ENCODE data around the gene CCNY.

The CCNY gene

GRCh38 chr10:35581655-35582054 lies 245.3 kb downstream of the CCNY start:
- H4K91ac ChIP-seq (ENCODE audit: low read length), result no peak overlapping the region
- no peak overlapping the region for H2BK15ac ChIP-seq (ENCODE audit: low read depth, poor library complexity, severe bottlenecking)
- peaks cover 0 to 2% of the 10 kb centered on the region in 2 experiments for H3K36me3 ChIP-seq (ENCODE audit: control insufficient read depth in 1 of 2, insufficient read depth in 2 of 2, low read depth in 1 of 2, low read length in 2 of 2)
- H2BK5ac ChIP-seq (ENCODE audit: low read depth, low read length, poor library complexity, severe bottlenecking), result no peak overlapping the region
- no peaks in the 10 kb centered on the region for H3K9me3 ChIP-seq (ENCODE audit: control insufficient read depth, low read length)
- H3K14ac ChIP-seq (ENCODE audit: low read length in 2 of 2), result no peak overlapping the region
- H3K23ac ChIP-seq (ENCODE audit: low read length in 2 of 2), result no peak overlapping the region
- 97% methylated on average over 4 of the region's 6 CpGs for WGBS
- no peak overlapping the region for H3K4ac ChIP-seq (ENCODE audit: low read depth in 1 of 2, low read length in 2 of 2)
- no peak overlapping the region for H2BK120ac ChIP-seq (ENCODE audit: low read depth, low read length)
- no peak overlapping the region for H2BK12ac ChIP-seq (ENCODE audit: low read length in 2 of 2)
- no peaks in the 10 kb centered on the region for H3K79me1 ChIP-seq (replicated peaks; ENCODE audit: low read length, poor library complexity, severe bottlenecking)
- no peak overlapping the region for H4K8ac ChIP-seq (ENCODE audit: low read length)
- no peaks in the 10 kb centered on the region for H3K4me1 ChIP-seq (ENCODE audit: control insufficient read depth, insufficient read depth, low read depth, low read length)
- H2AFZ ChIP-seq (ENCODE audit: low read depth, low read length), result no peak overlapping the region
- H3K27me3 ChIP-seq (ENCODE audit: control insufficient read depth in 1 of 2, insufficient read depth in 1 of 2, low read length in 2 of 2), result peaks cover 0 to 28% of the 10 kb centered on the region in 2 experiments
- DNase-seq, result no peak
- no peak overlapping the region for H2AK5ac ChIP-seq (ENCODE audit: low read length, severe bottlenecking)
- no peak overlapping the region for H3K9ac ChIP-seq (ENCODE audit: low read length)
- H3K4me2 ChIP-seq (ENCODE audit: low read length, poor library complexity, severe bottlenecking), result no peak overlapping the region
- no peak overlapping the region for H3K27ac ChIP-seq (ENCODE audit: low read length, poor library complexity, severe bottlenecking)
- no peak overlapping the region for H3K4me3 ChIP-seq (ENCODE audit: insufficient read depth in 1 of 2, low read depth in 1 of 2, low read length in 2 of 2)
- no peak overlapping the region for H3K18ac ChIP-seq (ENCODE audit: low read depth in 1 of 2, low read length in 2 of 2)

DNA sequence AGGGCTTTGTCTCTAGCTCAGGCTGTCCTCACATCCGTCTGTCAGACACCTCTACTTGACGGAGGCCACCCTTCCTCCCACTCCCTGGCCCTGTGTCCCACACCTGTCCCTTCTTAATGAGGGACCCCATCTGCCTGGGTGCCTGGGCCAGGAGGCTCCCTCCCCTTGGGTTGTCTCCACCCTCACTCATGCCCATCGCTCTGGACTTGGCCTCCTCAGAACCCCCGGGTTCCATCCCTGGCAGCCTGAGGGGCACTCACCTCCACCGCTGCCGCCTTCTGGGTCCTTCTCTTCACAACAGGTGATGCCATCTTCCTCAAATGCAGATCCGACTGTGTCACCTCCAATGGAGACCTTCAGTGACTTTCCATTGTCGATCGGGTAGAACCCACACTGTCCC lies 248.6 kb downstream of the CCNY start:
- H3K23ac ChIP-seq (ENCODE audit: low read length in 2 of 2), result no peak overlapping the region
- no peak overlapping the region for H2AK5ac ChIP-seq (ENCODE audit: low read length, severe bottlenecking)
- no peaks in the 10 kb centered on the region for H3K36me3 ChIP-seq (ENCODE audit: control insufficient read depth in 1 of 2, insufficient read depth in 2 of 2, low read depth in 1 of 2, low read length in 2 of 2)
- H3K27me3 ChIP-seq (ENCODE audit: control insufficient read depth in 1 of 2, insufficient read depth in 1 of 2, low read length in 2 of 2), result peaks cover 0 to 52% of the 10 kb centered on the region in 2 experiments
- no peak for DNase-seq
- H2BK5ac ChIP-seq (ENCODE audit: low read depth, low read length, poor library complexity, severe bottlenecking), result no peak overlapping the region
- H2BK15ac ChIP-seq (ENCODE audit: low read depth, poor library complexity, severe bottlenecking), result no peak overlapping the region
- H3K18ac ChIP-seq (ENCODE audit: low read depth in 1 of 2, low read length in 2 of 2), result no peak overlapping the region
- H3K4me1 ChIP-seq (ENCODE audit: control insufficient read depth, insufficient read depth, low read depth, low read length), result no peaks in the 10 kb centered on the region
- H3K4ac ChIP-seq (ENCODE audit: low read depth in 1 of 2, low read length in 2 of 2), result no peak overlapping the region
- H4K91ac ChIP-seq (ENCODE audit: low read length), result no peak overlapping the region
- 96% methylated on average over 9 of the region's 9 CpGs for WGBS
- no peak overlapping the region for H3K27ac ChIP-seq (ENCODE audit: low read length, poor library complexity, severe bottlenecking)
- no peak overlapping the region for H3K4me2 ChIP-seq (ENCODE audit: low read length, poor library complexity, severe bottlenecking)
- H2BK120ac ChIP-seq (ENCODE audit: low read depth, low read length), result no peak overlapping the region
- H3K14ac ChIP-seq (ENCODE audit: low read length in 2 of 2), result no peak overlapping the region
- H2AFZ ChIP-seq (ENCODE audit: low read depth, low read length), result no peak overlapping the region
- no peak overlapping the region for H3K9ac ChIP-seq (ENCODE audit: low read length)
- H3K4me3 ChIP-seq (ENCODE audit: insufficient read depth in 1 of 2, low read depth in 1 of 2, low read length in 2 of 2), result no peak overlapping the region
- H4K8ac ChIP-seq (ENCODE audit: low read length), result no peak overlapping the region
- H3K79me1 ChIP-seq (replicated peaks; ENCODE audit: low read length, poor library complexity, severe bottlenecking), result no peaks in the 10 kb centered on the region
- H3K9me3 ChIP-seq (ENCODE audit: control insufficient read depth, low read length), result no peaks in the 10 kb centered on the region
- H2BK12ac ChIP-seq (ENCODE audit: low read length in 2 of 2), result no peak overlapping the region

DNA sequence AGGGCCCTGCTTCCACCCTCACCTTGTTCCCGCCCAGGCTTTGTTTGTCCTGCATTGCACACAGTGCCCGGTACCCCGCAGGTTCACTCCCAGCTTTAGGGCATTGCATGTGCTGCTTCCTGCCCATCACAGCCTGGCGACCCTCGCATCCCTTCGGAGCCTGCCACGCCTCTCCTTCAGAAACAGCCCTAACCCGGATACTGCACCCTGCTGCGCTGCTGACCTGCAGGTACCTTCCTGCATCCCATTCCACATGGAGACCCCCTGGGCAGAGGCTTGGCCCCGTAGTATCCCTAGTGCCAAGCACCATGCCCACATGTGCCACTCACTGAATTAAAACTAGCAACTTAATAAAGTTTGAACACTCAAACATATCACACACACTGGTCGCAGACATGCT lies 249.0 kb downstream of the CCNY start:
- Histone ChIP-seq H3K4ac (ENCODE audit: low read depth in 1 of 2, low read length in 2 of 2) (no peak overlapping the region), H3K4me3 (ENCODE audit: insufficient read depth in 1 of 2, low read depth in 1 of 2, low read length in 2 of 2) (no peak overlapping the region), H3K36me3 (ENCODE audit: control insufficient read depth in 1 of 2, insufficient read depth in 2 of 2, low read depth in 1 of 2, low read length in 2 of 2) (no peaks in the 10 kb centered on the region), H4K91ac (ENCODE audit: low read length) (no peak overlapping the region), H3K79me1 (replicated peaks; ENCODE audit: low read length, poor library complexity, severe bottlenecking) (no peaks in the 10 kb centered on the region), H3K4me2 (ENCODE audit: low read length, poor library complexity, severe bottlenecking) (no peak overlapping the region), H3K18ac (ENCODE audit: low read depth in 1 of 2, low read length in 2 of 2) (no peak overlapping the region), H2AFZ (ENCODE audit: low read depth, low read length) (no peak overlapping the region), H3K27ac (ENCODE audit: low read length, poor library complexity, severe bottlenecking) (no peak overlapping the region), H3K23ac (ENCODE audit: low read length in 2 of 2) (no peak overlapping the region), H3K9me3 (ENCODE audit: control insufficient read depth, low read length) (no peaks in the 10 kb centered on the region), H2AK5ac (ENCODE audit: low read length, severe bottlenecking) (no peak overlapping the region), H2BK120ac (ENCODE audit: low read depth, low read length) (no peak overlapping the region), H3K4me1 (ENCODE audit: control insufficient read depth, insufficient read depth, low read depth, low read length) (no peaks in the 10 kb centered on the region), H2BK12ac (ENCODE audit: low read length in 2 of 2) (no peak overlapping the region), H3K27me3 (ENCODE audit: control insufficient read depth in 1 of 2, insufficient read depth in 1 of 2, low read length in 2 of 2) (peaks cover 0 to 48% of the 10 kb centered on the region in 2 experiments), H4K8ac (ENCODE audit: low read length) (no peak overlapping the region), H3K9ac (ENCODE audit: low read length) (no peak overlapping the region), H2BK5ac (ENCODE audit: low read depth, low read length, poor library complexity, severe bottlenecking) (no peak overlapping the region), H2BK15ac (ENCODE audit: low read depth, poor library complexity, severe bottlenecking) (no peak overlapping the region), H3K14ac (ENCODE audit: low read length in 2 of 2) (no peak overlapping the region)
- DNase-seq, result no peak
- WGBS, result 93% methylated on average over 11 of the region's 11 CpGs

DNA sequence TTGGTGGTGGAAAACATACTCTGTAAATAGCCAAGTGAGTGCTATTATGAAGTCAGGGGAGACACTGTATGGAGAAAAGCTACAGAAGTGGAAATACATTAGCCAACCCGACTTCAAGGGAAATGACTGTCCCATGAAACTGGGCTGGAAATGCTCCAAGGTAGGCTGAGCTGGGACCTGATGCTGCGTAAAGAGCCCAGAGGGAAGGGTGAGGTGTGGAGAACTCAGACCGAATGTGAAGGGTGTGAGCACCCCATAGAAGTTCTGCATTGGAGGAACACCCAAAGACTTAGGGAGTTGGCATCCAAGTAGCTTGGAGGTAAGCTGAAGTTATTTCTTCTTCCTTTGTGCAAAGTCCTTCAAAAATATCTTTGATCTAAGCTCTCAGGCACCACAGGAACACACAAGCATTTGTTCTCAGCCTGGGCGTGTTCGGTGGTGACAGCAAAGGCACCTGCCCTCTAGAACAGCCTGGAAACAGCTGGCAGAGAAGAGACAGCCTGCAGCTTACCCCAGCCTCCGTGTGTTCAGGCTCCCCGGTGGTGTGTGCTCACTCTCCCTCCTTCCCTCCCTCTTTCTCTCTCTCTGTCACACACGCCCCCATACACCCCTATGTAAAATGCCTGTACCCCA lies 249.7 kb downstream of the CCNY start:
- Histone ChIP-seq H3K4me3 (ENCODE audit: insufficient read depth in 1 of 2, low read depth in 1 of 2, low read length in 2 of 2) (no peak overlapping the region), H3K4me2 (ENCODE audit: low read length, poor library complexity, severe bottlenecking) (no peak overlapping the region), H4K91ac (ENCODE audit: low read length) (no peak overlapping the region), H3K9ac (ENCODE audit: low read length) (no peak overlapping the region), H3K4ac (ENCODE audit: low read depth in 1 of 2, low read length in 2 of 2) (no peak overlapping the region), H4K8ac (ENCODE audit: low read length) (no peak overlapping the region), H2BK5ac (ENCODE audit: low read depth, low read length, poor library complexity, severe bottlenecking) (no peak overlapping the region), H3K4me1 (ENCODE audit: control insufficient read depth, insufficient read depth, low read depth, low read length) (no peaks in the 10 kb centered on the region), H3K79me1 (replicated peaks; ENCODE audit: low read length, poor library complexity, severe bottlenecking) (no peaks in the 10 kb centered on the region), H3K18ac (ENCODE audit: low read depth in 1 of 2, low read length in 2 of 2) (no peak overlapping the region), H3K27ac (ENCODE audit: low read length, poor library complexity, severe bottlenecking) (no peak overlapping the region), H2AK5ac (ENCODE audit: low read length, severe bottlenecking) (no peak overlapping the region), H3K27me3 (ENCODE audit: control insufficient read depth in 1 of 2, insufficient read depth in 1 of 2, low read length in 2 of 2) (peaks cover 0 to 42% of the 10 kb centered on the region in 2 experiments), H3K23ac (ENCODE audit: low read length in 2 of 2) (no peak overlapping the region), H2BK120ac (ENCODE audit: low read depth, low read length) (no peak overlapping the region), H2BK15ac (ENCODE audit: low read depth, poor library complexity, severe bottlenecking) (no peak overlapping the region), H3K9me3 (ENCODE audit: control insufficient read depth, low read length) (no peaks in the 10 kb centered on the region), H3K36me3 (ENCODE audit: control insufficient read depth in 1 of 2, insufficient read depth in 2 of 2, low read depth in 1 of 2, low read length in 2 of 2) (no peaks in the 10 kb centered on the region), H2AFZ (ENCODE audit: low read depth, low read length) (no peak overlapping the region), H3K14ac (ENCODE audit: low read length in 2 of 2) (no peak overlapping the region), H2BK12ac (ENCODE audit: low read length in 2 of 2) (no peak overlapping the region)
- no peak for DNase-seq
- 85% methylated on average over 8 of the region's 8 CpGs for WGBS
